Testis (tissue), 2 donors: ENCODE measurements around the gene CFAP77.

Experiments
- CTCF ChIP-seq, 3 experiments: fragments of 450-650 bp in 2 of 3; fragments of 200-600 bp in 1 of 3; sonication (generic) in 1 of 3; IDR thresholded peaks; one replicate each; pipeline ENCODE4 v1.5.1; 2016 to 2019; ENCODE audit warnings: antibody characterized with exemption in 3 of 3, mild to moderate bottlenecking in 2 of 3, moderate library complexity in 1 of 3
- POLR2A ChIP-seq: fragments of 450-650 bp; IDR thresholded peaks from one replicate; pipeline ENCODE4 v1.6.1; 2017; ENCODE audit warnings: antibody characterized with exemption, mild to moderate bottlenecking, moderate library complexity

- TF ChIP-seq CTCF (IDR thresholded peaks at IDR 0.05), result no peak
- no peak for TF ChIP-seq POLR2A
These were observed 14.5 kb upstream of the CFAP77 start for GRCh38 chr9:132395560-132395959.
